Stomach (tissue), 9 donors: ENCODE data around the gene USP24. TPM values are rescaled to one million over a fixed set of nuclear protein-coding genes. Genes with fewer than 3 reads are reported as not detected.
"Not testable (repeated sequence)": the region's sequence is repeated elsewhere in the genome, so short reads cannot be mapped to it uniquely, and the experiment has no call there.

Experiments used
- DNase-seq, 2 donors: peaks; one replicate each; pipeline versions ENCODE4 v3.0.0 to v3.0.0-alpha.2; 2013 to 2019
- H3K27ac ChIP-seq, 5 donors: fragments of 200-600 bp in 4 of 5; sonication (generic) in 4 of 5; one replicate each; pipeline ENCODE4 v1.5.1; 2013 to 2019; ENCODE audit warnings: mild to moderate bottlenecking in 1 of 5, moderate library complexity in 1 of 5
- H3K27me3 ChIP-seq, 3 donors: fragments of 200-600 bp; sonication (generic); one replicate each; pipeline ENCODE4 v1.5.1; 2017 to 2019; ENCODE audit warnings: mixed run types in 1 of 3
- H3K36me3 ChIP-seq, 4 donors: fragments of 200-600 bp; sonication (generic); 1 replicate in 3 of 4; 2 replicates in 1 of 4; pipeline ENCODE4 v1.5.1; 2016 to 2019
- H3K4me1 ChIP-seq, 4 donors: fragments of 200-600 bp; sonication (generic); one replicate each; pipeline ENCODE4 v1.5.1; 2016 to 2019
- H3K4me3 ChIP-seq, 4 donors: fragments of 200-600 bp; sonication (generic) in 3 of 4; one replicate each; pipeline ENCODE4 v1.5.1; 2016 to 2019; ENCODE audit warnings: mild to moderate bottlenecking in 1 of 4
- H3K9me3 ChIP-seq, 4 donors: fragments of 200-600 bp; sonication (generic); one replicate each; pipeline ENCODE4 v1.5.1; 2016 to 2019
- EP300 ChIP-seq: sonication (generic); formaldehyde crosslinking; IDR thresholded peaks from one replicate; pipeline ENCODE4 v1.6.1; 2017; ENCODE audit warnings: antibody characterized with exemption
- POLR2A ChIP-seq, 4 donors: fragments of 450-650 bp; IDR thresholded peaks; one replicate each; pipeline ENCODE4 v1.6.1; 2016; ENCODE audit warnings: antibody characterized with exemption in 4 of 4, control low read depth in 2 of 4, mild to moderate bottlenecking in 1 of 4, moderate library complexity in 1 of 4
- POLR2AphosphoS5 ChIP-seq, 3 donors: sonication (generic); formaldehyde crosslinking; IDR thresholded peaks; one replicate each; pipeline ENCODE4 v1.6.1; 2016; ENCODE audit warnings: antibody characterized with exemption in 3 of 3
- WGBS, 5 donors: extraction: QIAGEN DNeasy Blood & Tissue Kit in 3 of 5; methylation state at CpG; one replicate each; pipeline versions ENCODE4 v1.1.5 to v1.1.7; 2013 to 2018; 5-methylcytosine and 5-hydroxymethylcytosine counted together
- intact Hi-C: fragments of 100-400 bp; cut with DNase I; formaldehyde crosslinking; loops from one replicate; pipeline ENCODE4 v1.15.1; 2023; ENCODE audit warnings: low total_unique reads
- polyA plus RNA-seq, 3 donors: library from polyadenylated mRNA; stranded (reverse); fragments of 200-250 nt; gene quantifications; one replicate each; pipeline ENCODE4 v1.2.3, GENCODE V29; 2013
- total RNA-seq, 5 donors: library from RNA; depleted of rRNA; stranded (reverse); fragments of >200 nt; gene quantifications; one replicate each; pipeline versions ENCODE4 v1.1.0 to v1.2.3, GENCODE V29; 2014 to 2016
- TF ChIP-seq, protein P1 (sequence below), 7 experiments: fragments of 450-650 bp in 4 of 7; fragments of 200-600 bp in 3 of 7; sonication (generic) in 3 of 7; IDR thresholded peaks; one replicate each; pipeline ENCODE4 v1.5.1; 2016 to 2019; ENCODE audit warnings: antibody characterized with exemption in 7 of 7, control low read depth in 2 of 7, mild to moderate bottlenecking in 1 of 7
- donor health status: healthy with polysubstance abuse.
- donor health status: Bipolar disorder and iron deficiency.
- donor health status: healthy.

USP24 gene
- total and polyA plus RNA-seq, 8 donors: 5.5 to 114 (median 17.0) TPM

DNA sequence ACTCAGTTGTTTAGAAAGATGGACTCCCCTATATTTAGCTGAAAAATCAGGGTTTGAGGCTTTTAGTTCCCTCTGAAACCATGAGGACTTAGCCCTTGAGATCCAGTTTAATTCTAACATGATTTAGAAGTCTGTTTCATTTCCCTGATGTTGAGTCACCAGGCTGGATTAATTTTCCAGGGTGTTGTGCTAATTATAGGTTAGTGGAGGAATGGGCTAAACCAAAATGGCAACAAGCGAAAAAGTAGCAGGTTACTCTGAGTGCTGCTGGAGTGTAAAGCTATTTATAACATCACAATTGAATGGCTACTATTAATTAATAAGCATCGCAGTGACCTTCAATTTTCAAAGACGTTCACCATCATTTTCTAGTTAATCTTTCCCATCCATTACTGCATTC is 15.5 kb upstream of the USP24 start:
- 81 to 93% (median 86%) methylated on average over 3 of the region's 3 CpGs for WGBS, 5 donors
- Histone ChIP-seq H3K4me3 (no peak overlapping the region), H3K4me1 (peaks cover 0 to 3% (median 0%) of the 10 kb centered on the region in 4 donors), H3K36me3 (no peaks in the 10 kb centered on the region), H3K27ac (no peak overlapping the region), H3K9me3 (peaks cover 0 to 12% (median 6%) of the 10 kb centered on the region in 4 donors), H3K27me3 (no peaks in the 10 kb centered on the region)
- no peak for DNase-seq
- intact Hi-C loops: no loop called here
- TF ChIP-seq POLR2A (IDR thresholded peaks at IDR 0.05) (no peak), POLR2AphosphoS5 (IDR thresholded peaks at IDR 0.05) (no peak), EP300 (no peak)
- TF ChIP-seq, protein P1, sequence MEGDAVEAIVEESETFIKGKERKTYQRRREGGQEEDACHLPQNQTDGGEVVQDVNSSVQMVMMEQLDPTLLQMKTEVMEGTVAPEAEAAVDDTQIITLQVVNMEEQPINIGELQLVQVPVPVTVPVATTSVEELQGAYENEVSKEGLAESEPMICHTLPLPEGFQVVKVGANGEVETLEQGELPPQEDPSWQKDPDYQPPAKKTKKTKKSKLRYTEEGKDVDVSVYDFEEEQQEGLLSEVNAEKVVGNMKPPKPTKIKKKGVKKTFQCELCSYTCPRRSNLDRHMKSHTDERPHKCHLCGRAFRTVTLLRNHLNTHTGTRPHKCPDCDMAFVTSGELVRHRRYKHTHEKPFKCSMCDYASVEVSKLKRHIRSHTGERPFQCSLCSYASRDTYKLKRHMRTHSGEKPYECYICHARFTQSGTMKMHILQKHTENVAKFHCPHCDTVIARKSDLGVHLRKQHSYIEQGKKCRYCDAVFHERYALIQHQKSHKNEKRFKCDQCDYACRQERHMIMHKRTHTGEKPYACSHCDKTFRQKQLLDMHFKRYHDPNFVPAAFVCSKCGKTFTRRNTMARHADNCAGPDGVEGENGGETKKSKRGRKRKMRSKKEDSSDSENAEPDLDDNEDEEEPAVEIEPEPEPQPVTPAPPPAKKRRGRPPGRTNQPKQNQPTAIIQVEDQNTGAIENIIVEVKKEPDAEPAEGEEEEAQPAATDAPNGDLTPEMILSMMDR (IDR thresholded peaks at IDR 0.05): no peak

DNA sequence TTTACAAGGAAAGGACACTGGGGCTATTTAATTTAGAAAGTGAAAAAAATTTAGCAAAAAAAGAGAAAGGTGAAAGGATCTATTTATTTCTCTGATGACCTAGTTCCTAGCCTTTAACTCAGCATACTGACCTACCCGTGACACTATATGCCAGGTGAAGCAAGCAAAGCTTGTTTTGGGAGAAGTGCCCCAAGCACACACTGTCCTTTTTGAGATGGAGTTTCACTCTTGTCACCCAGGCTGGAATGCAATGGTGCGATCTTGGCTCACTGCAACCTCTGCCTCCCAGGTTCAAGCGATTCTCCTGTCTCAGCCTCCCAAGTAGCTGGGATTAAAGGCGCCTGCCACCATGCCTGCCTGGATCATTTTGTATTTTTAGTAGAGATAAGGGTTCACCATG is 14.6 kb upstream of the USP24 start:
- intact Hi-C loops, H3K4me3 ChIP-seq, DNase-seq, H3K27ac ChIP-seq, H3K36me3 ChIP-seq, H3K27me3 ChIP-seq, H3K4me1 ChIP-seq: not testable (repeated sequence)
- 86 to 97% (median 91%) methylated on average over 4 of the region's 4 CpGs for WGBS, 5 donors
- H3K9me3 ChIP-seq: peaks cover 0 to 12% (median 6%) of the 10 kb centered on the region in 4 donors

DNA sequence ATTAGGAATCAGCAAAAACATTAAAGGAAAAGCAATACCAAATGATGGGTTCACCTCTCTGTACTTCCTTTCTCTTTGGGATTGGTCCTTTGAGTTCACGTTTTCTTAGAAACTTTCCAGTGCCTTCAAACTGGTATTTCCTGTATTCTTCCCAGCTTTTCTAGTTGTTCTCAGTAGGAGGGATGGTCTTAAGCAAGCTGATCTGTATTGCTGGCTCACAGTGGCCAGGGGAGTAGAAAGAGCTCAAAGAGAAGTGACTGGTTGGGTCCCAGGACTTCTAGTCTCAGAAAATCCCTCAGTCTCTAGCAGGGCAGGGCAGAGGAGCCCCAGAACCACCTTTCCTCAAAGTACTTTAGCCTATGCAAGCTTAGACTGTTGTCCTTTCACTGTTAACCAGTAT is 10.1 kb upstream of the USP24 start:
- Histone ChIP-seq H3K27ac (no peak overlapping the region), H3K4me1 (no peaks in the 10 kb centered on the region), H3K4me3 (no peak overlapping the region), H3K27me3 (no peaks in the 10 kb centered on the region), H3K9me3 (peaks cover 0 to 12% (median 6%) of the 10 kb centered on the region in 4 donors), H3K36me3 (no peaks in the 10 kb centered on the region)
- intact Hi-C loops: no loop called here
- WGBS, 5 donors: 37 to 61% (median 44%) methylated on average over 1 of the region's 1 CpG
- DNase-seq: no peak
- TF ChIP-seq, protein P1 (IDR thresholded peaks at IDR 0.05): no peak

DNA sequence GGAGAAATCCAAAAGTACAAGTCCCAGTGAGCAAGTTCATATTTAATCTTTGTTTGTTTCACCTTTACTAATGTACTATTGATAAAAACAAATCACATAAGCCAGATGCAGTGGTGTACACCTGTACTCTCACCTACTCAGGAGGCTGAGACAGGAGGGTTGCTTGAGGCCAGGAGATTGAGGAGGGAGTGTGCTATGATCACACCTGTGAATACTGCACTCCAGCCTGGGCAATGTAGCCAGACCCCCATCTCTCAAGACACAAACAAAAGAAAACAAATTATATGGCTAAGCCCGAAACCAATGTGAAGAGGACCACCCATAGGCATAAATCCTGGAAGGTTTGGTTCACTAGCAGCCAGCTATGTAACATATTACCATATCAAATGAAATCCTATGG is 9.6 kb upstream of the USP24 start:
- intact Hi-C loops: no loop called here
- peaks cover 0 to 12% (median 6%) of the 10 kb centered on the region in 4 donors for H3K9me3 ChIP-seq
- H3K36me3 ChIP-seq: no peaks in the 10 kb centered on the region
- no peaks in the 10 kb centered on the region for H3K27me3 ChIP-seq
- 83 to 100% (median 94%) methylated on average over 1 of the region's 1 CpG for WGBS, 5 donors
- DNase-seq: no peak
- no peak overlapping the region for H3K4me3 ChIP-seq
- no peaks in the 10 kb centered on the region for H3K4me1 ChIP-seq
- no peak overlapping the region for H3K27ac ChIP-seq
- TF ChIP-seq EP300: no peak
- TF ChIP-seq POLR2A (IDR thresholded peaks at IDR 0.05): no peak
- TF ChIP-seq POLR2AphosphoS5 (IDR thresholded peaks at IDR 0.05): no peak
- TF ChIP-seq, protein P1 (IDR thresholded peaks at IDR 0.05): no peak

DNA sequence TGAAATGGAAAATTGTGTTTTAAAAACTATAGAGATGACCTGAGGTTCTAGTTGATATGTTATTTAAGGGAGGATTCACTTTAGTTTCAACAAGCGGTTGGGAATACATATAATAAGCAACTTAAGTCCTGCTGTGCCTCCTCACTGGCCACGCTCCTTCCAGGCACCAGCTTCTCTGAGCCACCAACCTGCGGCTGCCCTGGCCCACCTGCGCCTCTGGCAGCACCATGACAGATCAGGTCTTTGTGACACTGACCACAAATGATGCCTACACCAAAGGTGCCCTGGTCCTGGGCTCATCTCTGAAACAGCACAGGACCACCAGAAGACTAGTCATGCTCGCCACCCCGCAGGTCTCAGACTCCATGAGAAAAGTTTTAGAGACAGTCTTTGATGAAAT is 7.0 kb upstream of the USP24 start:
- no peaks in the 10 kb centered on the region for H3K27me3 ChIP-seq
- 77 to 81% (median 80%) methylated on average over 6 of the region's 6 CpGs for WGBS, 5 donors
- intact Hi-C loops: no loop called here
- no peak for DNase-seq
- H3K4me1 ChIP-seq: peaks cover 0 to 12% (median 4%) of the 10 kb centered on the region in 4 donors
- no peak overlapping the region for H3K4me3 ChIP-seq
- H3K36me3 ChIP-seq: no peaks in the 10 kb centered on the region
- no peak overlapping the region for H3K27ac ChIP-seq
- TF ChIP-seq POLR2A (IDR thresholded peaks at IDR 0.05) (no peak), EP300 (no peak), POLR2AphosphoS5 (IDR thresholded peaks at IDR 0.05) (no peak)
- TF ChIP-seq, protein P1 (IDR thresholded peaks at IDR 0.05): no peak
- H3K9me3 ChIP-seq: peaks cover 0 to 2% (median under 1%) of the 10 kb centered on the region in 4 donors
